COR-L47 (cell line): ENCODE data around the gene HOXD3.

Experiments
- DNase-seq: peaks from one replicate; lab custom pipeline; 2025; lab: John Stamatoyannopoulos, UW

Gene HOXD3

DNA sequence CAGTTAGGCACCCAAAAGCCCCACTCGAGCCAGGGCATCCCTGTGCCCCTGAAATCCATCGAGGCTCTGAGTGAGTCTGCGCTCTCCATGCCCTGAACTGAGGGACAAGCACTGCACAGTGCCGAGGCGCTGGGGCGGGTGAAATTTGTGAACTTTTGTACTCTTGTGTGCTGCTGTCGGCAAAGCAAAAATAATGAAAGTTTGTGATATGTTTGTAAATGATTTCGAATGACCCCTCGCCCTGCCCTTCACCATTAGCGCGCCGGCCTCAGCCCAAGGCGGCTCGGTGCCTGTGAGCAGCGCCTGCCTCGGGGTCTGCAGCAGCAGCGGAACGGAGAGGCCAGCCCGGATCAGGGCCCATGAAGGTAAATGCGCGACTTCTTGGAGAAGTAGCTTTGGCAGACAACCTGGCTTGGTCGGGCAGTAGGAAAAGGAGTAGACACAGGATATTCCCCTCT lies 7.6 kb upstream of the HOXD3 start:
- no peak for DNase-seq

DNA sequence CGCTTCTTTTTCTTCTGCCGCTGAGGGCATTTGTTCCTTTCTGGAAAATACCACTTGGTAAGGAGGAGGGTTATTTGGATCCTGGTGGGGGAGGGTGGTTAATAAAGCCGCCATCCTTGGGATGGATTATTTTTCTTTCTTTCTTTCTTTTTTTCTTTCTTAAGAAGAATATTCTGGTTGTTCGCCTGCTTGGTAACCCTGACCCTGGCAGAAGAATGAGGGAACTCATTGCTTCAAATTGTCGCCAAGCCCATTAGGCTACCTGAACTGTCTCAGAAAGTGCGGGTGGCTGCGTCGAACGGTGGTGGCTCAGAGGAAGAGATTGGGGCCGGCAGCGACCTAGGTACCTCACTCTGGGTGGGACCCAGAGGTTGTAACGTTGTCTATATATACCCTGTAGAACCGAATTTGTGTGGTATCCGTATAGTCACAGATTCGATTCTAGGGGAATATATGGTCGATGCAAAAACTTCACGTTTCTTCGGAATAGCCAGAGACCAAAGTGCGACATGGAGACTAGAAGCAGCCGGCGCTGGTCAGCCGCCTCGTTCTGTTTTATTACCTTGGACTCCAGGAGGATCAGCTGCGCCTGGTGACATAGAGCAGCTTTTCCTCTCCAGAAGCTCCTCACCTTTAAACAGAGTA lies 7.0 kb upstream of the HOXD3 start:
- no peak for DNase-seq

DNA sequence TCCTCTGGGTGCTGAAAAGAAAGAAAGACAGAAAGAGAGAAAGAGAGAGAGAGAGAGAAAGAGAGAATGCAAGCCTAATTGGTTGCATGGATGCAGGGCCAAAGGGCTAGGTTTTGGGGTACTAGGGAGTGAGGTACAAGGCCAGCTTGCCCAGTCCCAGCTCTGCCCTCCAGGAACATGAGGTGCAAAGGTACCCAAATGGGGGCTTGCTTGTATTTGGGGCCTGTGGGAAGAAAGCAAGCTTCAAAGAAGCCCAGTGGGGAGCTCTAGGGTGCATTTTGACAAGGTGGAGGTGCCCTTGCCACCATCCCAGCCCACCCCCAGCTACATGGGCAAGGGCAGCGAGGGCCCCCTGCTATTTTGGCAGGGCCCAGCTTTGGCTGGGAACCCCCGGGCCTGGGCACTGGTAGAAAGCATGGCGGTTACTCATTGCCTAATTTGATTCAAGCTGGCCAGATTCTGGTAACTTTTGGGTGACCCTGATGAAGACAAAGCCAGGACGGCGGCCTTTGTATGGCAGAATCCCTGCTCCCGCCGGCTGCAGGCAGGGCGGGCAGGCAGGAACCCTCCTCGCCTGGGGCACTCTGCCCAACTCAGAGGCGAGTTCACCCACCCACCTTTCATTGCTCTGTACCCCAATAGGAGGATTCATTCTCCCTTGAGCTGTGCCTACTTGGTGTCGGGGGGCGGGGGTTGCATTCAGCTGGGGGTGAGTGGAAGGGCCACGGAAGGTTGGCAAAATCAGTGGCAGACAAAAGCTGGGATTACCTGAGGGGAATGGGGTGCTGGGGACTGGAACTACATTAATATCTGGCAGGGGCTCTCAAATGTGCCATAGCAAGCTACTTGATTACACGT lies 6.3 kb upstream of the HOXD3 start:
- no peak for DNase-seq

DNA sequence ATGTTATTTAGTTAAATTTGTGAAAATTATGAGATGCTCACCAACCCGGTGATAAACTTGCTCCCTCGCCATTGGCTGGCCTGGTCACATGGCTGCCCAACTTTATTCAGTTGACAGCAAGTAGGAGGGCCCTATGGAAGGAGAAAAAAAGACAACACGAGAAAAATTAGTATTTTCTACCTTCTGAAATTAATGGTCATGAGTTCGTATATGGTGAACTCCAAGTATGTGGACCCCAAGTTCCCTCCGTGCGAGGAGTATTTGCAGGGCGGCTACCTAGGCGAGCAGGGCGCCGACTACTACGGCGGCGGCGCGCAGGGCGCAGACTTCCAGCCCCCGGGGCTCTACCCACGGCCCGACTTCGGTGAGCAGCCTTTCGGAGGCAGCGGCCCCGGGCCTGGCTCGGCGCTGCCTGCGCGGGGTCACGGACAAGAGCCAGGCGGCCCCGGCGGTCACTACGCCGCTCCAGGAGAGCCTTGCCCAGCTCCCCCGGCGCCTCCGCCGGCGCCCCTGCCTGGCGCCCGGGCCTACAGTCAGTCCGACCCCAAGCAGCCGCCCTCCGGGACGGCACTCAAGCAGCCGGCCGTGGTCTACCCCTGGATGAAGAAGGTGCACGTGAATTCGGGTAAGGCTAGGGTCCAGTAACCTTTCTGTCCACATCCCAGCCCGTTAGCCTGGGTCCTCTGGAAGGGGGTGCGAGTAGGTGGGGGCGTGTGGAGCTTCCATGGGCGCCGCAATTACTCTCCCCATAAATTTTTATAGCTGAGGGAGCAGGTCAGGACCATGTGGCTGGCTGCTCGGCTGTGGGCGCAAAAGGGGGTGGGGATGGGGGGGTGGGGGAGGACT lies 5.4 kb upstream of the HOXD3 start, which contains the start of gene HOXD4:
Gene HOXD4 (plus strand): TSS at position 109 of the 846 bp plus-strand sequence. CDS start 84 bp downstream, at position 193.
- DNase-seq: no peak

DNA sequence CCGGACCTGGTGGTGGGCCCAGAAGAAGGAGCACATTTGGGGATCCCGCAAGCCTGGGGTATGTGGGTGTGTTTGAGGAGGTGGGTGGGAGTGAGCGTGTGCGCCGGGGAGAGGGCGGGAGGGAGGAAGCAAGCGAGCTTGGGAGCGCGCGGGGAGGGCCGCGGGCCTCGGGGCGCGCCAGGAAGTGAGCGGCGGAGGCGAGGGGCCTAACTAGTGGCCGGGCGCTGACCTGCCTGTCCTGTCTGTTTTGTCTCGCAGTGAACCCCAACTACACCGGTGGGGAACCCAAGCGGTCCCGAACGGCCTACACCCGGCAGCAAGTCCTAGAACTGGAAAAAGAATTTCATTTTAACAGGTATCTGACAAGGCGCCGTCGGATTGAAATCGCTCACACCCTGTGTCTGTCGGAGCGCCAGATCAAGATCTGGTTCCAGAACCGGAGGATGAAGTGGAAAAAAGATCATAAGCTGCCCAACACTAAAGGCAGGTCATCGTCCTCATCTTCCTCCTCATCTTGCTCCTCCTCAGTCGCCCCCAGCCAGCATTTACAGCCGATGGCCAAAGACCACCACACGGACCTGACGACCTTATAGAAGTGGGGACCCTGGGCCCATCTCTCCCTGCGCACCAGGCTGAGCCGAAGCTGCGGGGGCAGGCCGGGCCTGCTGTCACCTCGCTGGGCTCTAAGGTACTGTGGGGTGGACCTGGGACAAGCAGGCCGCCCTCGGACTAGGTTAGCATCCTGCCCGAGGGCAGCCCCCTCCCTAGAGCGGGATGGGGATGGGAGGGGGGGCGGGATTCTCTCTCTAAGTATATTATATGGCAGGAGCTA lies 4.5 kb upstream of the HOXD3 start:
- no peak for DNase-seq

DNA sequence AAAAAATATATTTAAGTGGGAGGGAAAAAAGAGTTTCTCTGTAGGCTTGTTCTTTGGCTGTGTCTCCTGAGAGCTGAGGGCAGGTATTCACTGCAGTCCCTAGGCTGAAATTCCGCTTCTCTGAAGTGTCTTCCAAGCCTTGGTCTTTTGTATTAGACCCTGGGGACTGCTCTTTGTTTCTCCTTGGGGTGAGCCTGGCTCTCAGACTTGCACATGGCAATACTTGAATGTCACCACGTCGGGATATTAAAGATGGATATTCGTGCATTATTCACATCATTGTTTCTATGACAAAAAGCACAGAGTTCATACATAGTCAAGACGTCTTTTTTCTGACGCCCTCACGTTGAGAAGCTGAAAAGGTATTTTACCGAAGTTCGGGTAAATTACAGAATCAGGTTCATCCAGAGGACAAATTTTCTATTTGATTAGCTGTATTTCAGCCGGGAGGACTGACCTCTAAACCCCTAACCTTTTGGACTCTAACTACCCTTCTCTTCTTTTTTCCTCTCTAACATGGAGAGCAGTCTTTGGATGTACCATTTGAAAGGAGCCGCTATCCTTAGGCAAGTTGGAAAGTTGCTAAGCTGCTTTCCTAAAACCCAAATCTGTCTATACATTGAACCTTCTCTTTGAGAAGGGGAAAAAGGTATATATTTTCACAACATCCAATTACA lies 2.4 kb upstream of the HOXD3 start:
- DNase-seq: no peak

DNA sequence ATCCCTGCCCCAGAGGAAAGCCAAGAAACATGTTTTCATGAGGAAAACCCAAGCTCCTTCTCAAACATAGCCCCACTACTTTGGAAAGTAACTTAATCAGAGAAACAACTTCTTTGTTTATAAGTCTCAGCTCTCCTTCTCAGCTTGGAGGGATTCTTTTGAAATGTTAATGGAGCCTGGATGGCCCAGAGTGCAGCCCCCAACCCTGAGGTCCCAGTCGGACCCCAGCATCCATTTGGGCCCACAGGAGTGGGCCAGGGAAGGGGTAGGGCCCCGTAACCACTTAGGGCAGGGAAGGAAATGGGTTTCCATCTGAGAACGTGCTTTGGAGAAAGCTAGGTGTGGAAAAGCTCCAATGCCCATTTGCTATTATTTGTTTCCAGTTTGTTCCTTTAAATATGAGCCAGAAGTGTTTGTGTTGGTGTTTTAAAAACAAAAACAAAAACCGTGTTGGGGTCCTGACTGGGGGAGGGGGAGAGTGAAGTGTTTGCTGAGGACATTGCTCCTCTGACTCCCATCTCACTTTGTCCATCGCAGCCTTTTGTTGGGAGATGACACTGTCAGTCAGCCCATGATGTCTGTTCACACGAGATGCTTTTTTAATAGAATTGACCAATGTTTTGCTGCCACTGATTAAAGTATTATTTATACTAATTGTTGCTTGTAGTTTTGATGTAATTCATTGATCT lies 1.6 kb upstream of the HOXD3 start:
- DNase-seq: no peak

DNA sequence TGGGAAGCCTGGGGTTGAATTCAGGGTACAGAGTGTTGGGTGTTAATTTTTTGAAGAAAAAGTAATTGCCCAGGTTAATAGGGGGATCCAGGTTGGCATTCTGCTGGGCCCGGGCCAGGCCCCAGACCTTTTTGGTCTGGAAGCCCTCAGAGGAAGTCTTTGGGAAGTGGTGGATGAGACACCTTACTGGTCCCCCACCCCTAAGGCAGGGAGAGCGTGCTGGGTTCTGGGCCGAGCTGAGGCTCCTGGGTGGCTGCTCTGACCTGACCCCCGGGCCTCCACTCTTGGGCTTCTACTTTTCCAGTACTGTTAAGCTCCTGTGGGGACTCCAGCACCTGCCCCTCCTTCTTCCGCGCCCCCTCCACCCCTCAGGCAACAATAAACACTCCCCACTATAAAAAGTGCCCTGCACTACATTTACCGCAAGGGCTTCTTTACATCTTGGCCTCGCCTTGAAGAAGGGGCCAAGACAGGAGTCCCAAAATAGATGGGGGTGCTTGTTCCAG lies 753 bp upstream of the HOXD3 start:
- DNase-seq: no peak

DNA sequence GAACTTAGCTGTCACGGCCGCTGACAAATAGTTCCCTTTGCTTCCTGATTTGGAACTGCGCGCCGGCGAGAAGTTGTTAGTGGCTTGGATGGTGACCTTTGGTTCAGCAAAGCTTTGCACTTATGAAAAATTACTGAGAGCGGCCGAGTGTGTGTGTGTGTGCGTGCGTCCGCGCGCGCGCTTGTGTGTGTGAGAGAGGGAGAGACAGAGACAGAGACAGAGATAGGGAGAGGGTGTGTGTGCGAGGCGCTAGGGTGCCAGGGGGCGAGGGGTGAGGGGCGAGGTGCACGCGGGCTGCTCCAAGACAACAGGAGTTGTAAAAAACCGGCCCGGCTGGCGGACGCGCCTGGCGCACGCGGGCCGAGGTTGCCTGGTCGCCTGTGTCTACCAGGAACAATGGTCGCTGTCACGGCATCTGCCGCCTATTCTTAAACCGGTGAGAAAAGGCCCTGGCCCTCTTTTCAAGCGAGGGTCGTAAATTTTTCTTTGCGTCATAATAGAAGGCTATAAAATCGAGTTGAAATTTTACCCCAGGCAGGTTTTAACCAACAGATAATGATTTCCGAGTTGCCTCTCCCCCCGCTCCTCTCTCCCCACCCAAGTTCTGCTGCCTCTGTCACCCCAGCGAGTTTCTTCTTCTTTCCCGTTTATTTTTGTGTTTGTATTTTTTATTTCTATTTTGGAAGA lies 535 bp downstream of the HOXD3 start:
- DNase-seq: peak; percentile 30

DNA sequence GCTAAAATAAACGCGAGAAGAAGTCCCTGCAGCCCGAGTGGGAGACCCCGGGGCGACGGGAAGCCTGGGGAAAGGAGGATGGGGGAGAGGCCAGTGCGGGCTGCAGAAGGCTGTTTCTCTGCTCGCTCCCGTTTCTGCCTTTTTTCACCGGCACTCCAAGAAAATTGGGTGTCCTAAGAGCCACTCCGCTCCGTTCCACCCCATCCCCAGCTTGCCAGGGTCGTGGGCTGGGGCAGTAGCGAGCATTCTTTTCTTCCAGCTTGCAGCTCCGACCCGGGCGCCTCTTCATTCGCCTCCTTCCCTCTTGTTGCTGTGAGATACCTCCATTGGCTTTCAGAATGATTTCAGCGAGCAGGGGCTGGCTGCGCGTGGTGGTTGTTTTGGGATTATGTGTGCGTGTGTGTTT lies 1.1 kb downstream of the HOXD3 start:
- DNase-seq: no peak

DNA sequence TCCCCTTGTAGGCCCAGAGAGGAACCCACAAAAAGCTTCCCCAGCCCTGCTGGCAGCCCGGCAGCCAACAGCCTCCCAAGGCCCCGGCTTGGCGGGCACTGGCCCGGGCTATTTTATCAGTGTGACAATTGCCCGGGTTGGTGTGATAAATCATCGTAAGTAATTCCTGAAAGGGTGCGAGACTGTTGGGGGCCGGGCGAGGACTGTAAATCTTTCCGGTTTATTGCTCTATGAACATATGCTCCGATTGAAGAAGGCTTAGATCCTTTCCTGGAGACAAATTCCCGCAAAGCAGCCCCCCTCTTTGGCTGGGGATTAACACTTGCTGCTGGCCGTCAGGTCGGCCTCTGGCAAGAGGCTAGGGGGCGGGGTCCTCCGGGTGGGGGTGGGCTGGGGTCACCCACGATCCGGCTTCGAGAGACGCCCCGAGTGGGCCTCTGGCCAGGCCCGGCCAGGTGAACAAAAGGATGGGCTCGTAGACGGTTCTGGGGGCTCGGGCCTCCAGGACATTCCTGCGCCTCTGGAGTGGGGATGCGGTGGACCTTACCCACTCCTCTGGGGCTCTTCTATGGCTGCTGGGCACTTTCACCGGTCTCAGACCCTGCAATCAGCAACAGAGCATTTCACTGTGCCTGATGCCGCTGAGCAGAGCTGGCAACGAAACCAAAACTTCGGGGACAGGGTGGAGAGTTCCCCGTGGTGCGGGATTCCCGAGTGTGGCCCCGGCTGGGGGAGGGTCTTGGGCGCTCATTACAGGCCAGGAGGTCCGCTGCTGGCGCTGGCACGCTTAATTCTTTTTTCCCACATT lies 2.0 kb downstream of the HOXD3 start:
- DNase-seq: no peak

DNA sequence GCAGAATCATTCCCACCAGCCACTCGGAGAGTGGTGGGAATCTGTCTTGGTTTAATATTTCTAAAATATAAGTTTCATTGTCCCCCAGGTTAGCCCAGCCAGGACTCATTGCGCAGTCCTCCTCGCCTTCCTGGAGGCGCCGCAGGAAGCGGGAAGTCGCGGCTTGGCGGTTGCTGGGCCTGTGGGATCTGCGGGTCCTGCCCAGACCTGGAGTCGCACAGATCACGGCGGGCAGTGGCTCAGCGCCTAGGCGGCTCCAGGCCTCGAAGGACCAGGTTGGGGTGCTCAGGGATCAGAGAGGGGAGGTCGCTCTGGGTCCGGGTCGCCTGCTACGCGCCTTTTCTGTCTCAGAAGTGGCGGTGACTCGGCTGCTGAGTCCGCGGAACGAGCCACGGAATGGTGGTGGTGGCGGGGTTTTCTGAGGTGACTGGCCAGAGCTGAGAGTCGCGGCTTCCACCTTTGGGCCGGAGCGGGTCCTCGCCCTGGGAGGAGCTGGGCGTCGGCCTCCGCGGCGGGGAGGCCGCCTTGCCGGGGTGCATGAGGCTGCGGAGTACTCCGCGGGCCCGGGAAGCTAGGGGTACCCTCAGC lies 2.6 kb downstream of the HOXD3 start:
- no peak for DNase-seq

DNA sequence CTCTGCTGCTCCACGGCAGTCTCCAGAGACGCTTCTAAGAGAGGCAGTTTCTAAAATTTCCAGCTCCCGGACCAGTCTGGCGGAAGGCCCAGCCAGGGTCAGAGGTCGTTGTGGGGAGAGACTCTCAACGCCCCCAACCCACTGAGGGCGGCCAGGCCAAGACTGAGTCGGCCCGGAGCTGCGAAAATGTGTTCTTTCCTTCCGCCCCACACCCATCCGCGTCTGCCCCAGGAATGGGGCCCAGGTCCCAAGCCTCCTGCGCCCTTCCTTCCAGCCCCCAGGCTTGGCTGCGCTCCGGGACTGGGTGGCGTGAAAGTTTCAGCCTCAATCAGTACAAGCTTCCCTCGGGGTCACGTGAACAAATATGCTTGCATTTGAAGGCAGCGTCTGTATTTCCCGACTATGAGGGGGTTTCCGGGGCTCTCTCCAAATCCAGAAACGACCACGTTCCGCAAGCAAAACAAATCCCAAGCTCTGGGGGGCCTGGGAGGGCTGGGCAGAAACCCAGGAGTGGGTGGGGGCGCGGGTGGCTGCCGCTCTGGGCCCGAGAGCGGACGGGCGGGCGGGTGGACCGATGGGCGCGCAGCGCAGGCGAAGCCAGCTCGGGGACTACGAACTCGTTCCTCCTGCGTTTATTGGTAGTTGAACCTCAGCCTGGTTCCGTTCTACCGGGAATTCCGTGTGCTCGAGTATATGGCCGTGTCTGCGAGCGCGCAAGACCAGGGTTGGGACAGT lies 3.3 kb downstream of the HOXD3 start:
- DNase-seq: no peak

DNA sequence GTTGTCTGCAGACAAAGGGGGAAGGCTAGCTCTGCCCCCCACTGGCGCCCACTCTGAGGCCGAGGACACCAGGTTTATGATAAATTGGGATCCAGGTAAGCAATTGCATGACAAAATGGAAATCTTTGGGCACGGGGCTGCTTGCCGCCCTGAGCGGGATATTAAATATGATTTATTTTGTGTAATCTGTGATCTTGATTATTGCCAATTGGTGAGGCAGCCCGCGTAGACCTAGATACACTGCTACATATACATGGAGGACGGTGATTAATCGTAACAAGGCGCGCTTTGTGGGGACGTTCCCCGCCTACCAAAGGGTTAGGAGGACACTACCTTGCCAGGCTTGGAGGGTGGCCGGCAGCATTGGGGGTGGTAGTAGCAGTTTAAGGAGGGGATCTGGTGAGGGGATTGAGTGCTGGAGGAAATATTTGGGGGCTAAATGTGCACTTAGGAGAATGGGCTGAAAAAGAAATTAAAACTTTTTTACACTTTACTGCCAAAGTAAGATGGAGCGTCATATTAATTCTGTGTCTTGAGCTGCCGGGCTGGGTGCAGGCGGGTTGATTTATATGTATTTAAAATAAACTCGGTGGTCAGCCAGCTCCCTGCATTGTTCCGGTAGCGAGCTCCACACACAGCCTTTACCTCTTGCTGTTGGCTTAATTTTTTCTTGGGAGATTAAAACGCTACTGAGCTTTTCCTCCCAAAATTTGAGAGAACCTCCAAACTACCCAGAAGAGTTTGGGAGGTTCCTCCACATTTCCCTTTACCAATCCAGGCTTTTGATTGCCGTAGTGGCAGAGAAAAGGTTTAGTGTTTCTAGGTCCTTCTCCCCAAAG lies 4.1 kb downstream of the HOXD3 start:
- no peak for DNase-seq

DNA sequence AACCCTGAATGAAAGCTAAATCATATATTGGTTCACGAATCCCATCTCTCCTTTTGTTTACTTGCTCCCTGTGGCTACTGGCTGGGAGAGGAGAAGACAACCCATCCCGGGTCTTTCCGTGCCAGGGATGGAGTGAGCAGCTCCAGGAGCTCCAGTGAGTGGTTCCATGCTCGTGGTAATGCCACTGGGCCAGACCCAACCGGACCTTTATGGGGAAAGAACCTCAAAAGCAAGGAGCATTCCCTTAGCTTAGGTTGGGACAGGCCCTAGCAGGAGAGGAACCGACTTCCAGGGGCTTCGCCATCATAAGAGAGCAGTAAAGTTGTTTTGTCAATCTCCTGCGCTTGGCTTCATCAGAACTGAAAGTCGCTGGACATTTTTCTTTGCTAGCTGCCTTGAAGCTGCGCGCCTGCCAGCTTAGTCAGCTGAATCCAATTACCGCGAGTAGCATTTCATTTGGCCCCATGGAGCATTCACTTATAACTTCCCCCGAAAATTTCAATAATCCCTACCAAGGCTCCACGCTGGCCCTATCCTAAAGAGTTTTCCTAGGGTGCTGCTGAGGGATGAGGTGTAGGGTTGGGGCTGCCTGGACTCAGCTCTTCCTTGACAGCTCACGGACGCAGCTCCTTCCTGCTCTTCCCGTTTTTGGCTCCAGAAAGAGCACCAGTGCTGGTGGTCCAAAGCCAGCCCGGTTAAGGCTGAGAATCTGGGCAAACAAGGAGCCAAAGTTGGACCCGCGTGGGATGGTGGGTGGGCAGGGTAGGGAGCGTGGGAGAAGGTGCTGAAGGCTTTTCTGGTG lies 4.9 kb downstream of the HOXD3 start:
- DNase-seq: no peak
